ENCODE results near the gene PLPP1.

The PLPP1 gene

GRCh38 chr5:55534436-55535198 is at the start of gene PLPP1:
PLPP1 (minus strand) TSS chr5:55534964; CDS start chr5:55534629, 335 bp downstream.
- DNase-seq, result peak; percentile 85

GRCh38 chr5:55583578-55583977 is 48.8 kb upstream of the PLPP1 start:
- no peak for DNase-seq

GRCh38 chr5:55582256-55582655 is 47.5 kb upstream of the PLPP1 start:
- DNase-seq, result no peak

- DNase-seq, result no peak
These were observed 45.3 kb upstream of the PLPP1 start for GRCh38 chr5:55580042-55580441.

- no peak for DNase-seq
These were observed 44.0 kb upstream of the PLPP1 start for GRCh38 chr5:55578771-55579170.

- no peak for DNase-seq
These were observed 42.7 kb upstream of the PLPP1 start for GRCh38 chr5:55577353-55578060.

GRCh38 chr5:55576661-55577060 is 41.9 kb upstream of the PLPP1 start:
- DNase-seq, result no peak

GRCh38 chr5:55575815-55576583 is 41.2 kb upstream of the PLPP1 start:
- DNase-seq, result no peak

- no peak for DNase-seq
These were observed 37.8 kb upstream of the PLPP1 start for GRCh38 chr5:55572600-55572999.

- DNase-seq, result no peak
These were observed 37.3 kb upstream of the PLPP1 start for GRCh38 chr5:55572020-55572419.

GRCh38 chr5:55570570-55570969 is 35.8 kb upstream of the PLPP1 start:
- DNase-seq, result no peak

GRCh38 chr5:55570026-55570425 is 35.3 kb upstream of the PLPP1 start:
- DNase-seq, result no peak

GRCh38 chr5:55569513-55569865 is 34.7 kb upstream of the PLPP1 start:
- no peak for DNase-seq

- DNase-seq, result no peak
These were observed 34.1 kb upstream of the PLPP1 start for GRCh38 chr5:55568654-55569512.

- DNase-seq, result no peak
These were observed 30.0 kb upstream of the PLPP1 start for GRCh38 chr5:55564721-55565120.

- no peak for DNase-seq
These were observed 23.7 kb upstream of the PLPP1 start for GRCh38 chr5:55558484-55558883.

- DNase-seq, result no peak
These were observed 22.4 kb upstream of the PLPP1 start for GRCh38 chr5:55557123-55557522.

- DNase-seq, result no peak
These were observed 19.9 kb upstream of the PLPP1 start for GRCh38 chr5:55554585-55555202.

- DNase-seq, result no peak
These were observed 17.1 kb upstream of the PLPP1 start for GRCh38 chr5:55551904-55552303.

- no peak for DNase-seq
These were observed 16.6 kb upstream of the PLPP1 start for GRCh38 chr5:55551358-55551757.

- DNase-seq, result no peak
These were observed 13.0 kb upstream of the PLPP1 start for GRCh38 chr5:55547781-55548180.

- DNase-seq, result no peak
These were observed 12.2 kb upstream of the PLPP1 start for GRCh38 chr5:55546947-55547346.
